Caki2 (cell line): ENCODE data around the gene SF3A1. TPM values are rescaled to one million over a fixed set of nuclear protein-coding genes. Genes with fewer than 3 reads are reported as not detected.

Experiments
- DNase-seq: peaks from one replicate; pipeline ENCODE4 v3.0.0-alpha.2; 2015; ENCODE audit warnings: low read depth
- in situ Hi-C: cut with HindIII; loops from 2 replicates; pipeline ENCODE4 v1.10.0; 2016; ENCODE audit warnings: low sequenced_read_pairs, low pct_unique_long_range_greater_than_20kb, mixed read lengths
- total RNA-seq: library from RNA; depleted of rRNA; stranded (reverse); fragments of >200 nt; shearing (Covaris generic); gene quantifications from 2 replicates; pipeline ENCODE4 v1.2.3, GENCODE V29; 2014; ENCODE audit warnings: low replicate concordance; rRNA removed

The SF3A1 gene
- total RNA-seq, 1 experiment from 2014 or later: 15.5 TPM

- no peak for DNase-seq
- in situ Hi-C loops: loop anchor here (10.0 kb wide), 1 partner anchor 98 kb away; the partner anchor contains the start of gene RNF215
Observed at GRCh38 chr22:30286331-30286730, 70.4 kb downstream of the SF3A1 start.

- no peak for DNase-seq
- in situ Hi-C loops: loop anchor here (10.0 kb wide), 1 partner anchor 99 kb away; the partner anchor contains the start of gene RNF215
Observed at GRCh38 chr22:30285846-30286200, 70.9 kb downstream of the SF3A1 start.

GRCh38 chr22:30285176-30285845, 71.4 kb downstream of the SF3A1 start:
- in situ Hi-C loops: loop anchor here (10.0 kb wide), 1 partner anchor 99 kb away; the partner anchor contains the start of gene RNF215
- no peak for DNase-seq

- no peak for DNase-seq
- in situ Hi-C loops: loop anchor here (10.0 kb wide), 1 partner anchor 100 kb away; the partner anchor contains the start of gene RNF215
Observed at GRCh38 chr22:30284666-30285065, 72.0 kb downstream of the SF3A1 start.

- DNase-seq: no peak
- in situ Hi-C loops: loop anchor here (10.0 kb wide), 1 partner anchor 101 kb away; the partner anchor contains the start of gene RNF215
Observed at GRCh38 chr22:30284172-30284571, 72.5 kb downstream of the SF3A1 start.

GRCh38 chr22:30283342-30283741, 73.4 kb downstream of the SF3A1 start:
- in situ Hi-C loops: loop anchor here (10.0 kb wide), 1 partner anchor 101 kb away; the partner anchor contains the start of gene RNF215
- no peak for DNase-seq

GRCh38 chr22:30282616-30283046, 74.1 kb downstream of the SF3A1 start:
- in situ Hi-C loops: loop anchor here (10.0 kb wide), 1 partner anchor 102 kb away; the partner anchor contains the start of gene RNF215
- no peak for DNase-seq

Other genes with a start within 250 kb of the SF3A1 start
- gene LIF, start 110.1 kb downstream of the SF3A1 start, total RNA-seq: 35.7 and 35.8 TPM in 2 replicates
- not detected in 2 replicates for gene OSM, start 90.0 kb downstream of the SF3A1 start, total RNA-seq
- 14.0 and 16.0 TPM in 2 replicates for gene CASTOR1, start 67.4 kb downstream of the SF3A1 start, total RNA-seq
- 44.3 and 45.5 TPM in 2 replicates for gene TBC1D10A, start 30.0 kb downstream of the SF3A1 start, total RNA-seq
- gene CCDC157, start 113 bp upstream of the SF3A1 start, total RNA-seq: 2.0 and 2.2 TPM in 2 replicates
- gene RNF215, start 30.5 kb upstream of the SF3A1 start, total RNA-seq: 53.2 and 91.7 TPM in 2 replicates
- gene SEC14L2, start 40.1 kb upstream of the SF3A1 start, total RNA-seq: 10.6 and 12.9 TPM in 2 replicates
- gene MTFP1, start 68.9 kb upstream of the SF3A1 start, total RNA-seq: 151 and 189 TPM in 2 replicates
- gene SEC14L3, start 115.1 kb upstream of the SF3A1 start, total RNA-seq: not detected in 2 replicates
- 0.14 TPM in 1 of 2 replicates, not detected in the other for gene SEC14L4, start 148.8 kb upstream of the SF3A1 start, total RNA-seq
- 28.2 and 51.2 TPM in 2 replicates for gene SEC14L6, start 189.8 kb upstream of the SF3A1 start, total RNA-seq
- 46.3 and 76.4 TPM in 2 replicates for gene GAL3ST1, start 217.8 kb upstream of the SF3A1 start, total RNA-seq
- gene PES1, start 235.0 kb upstream of the SF3A1 start, total RNA-seq: 179 and 184 TPM in 2 replicates